Dermis microvascular lymphatic vessel endothelial cell (primary cell): ENCODE data around the gene FAM168A. TPM values are rescaled to one million over a fixed set of nuclear protein-coding genes. Genes with fewer than 3 reads are reported as not detected.

Experiments
- DNase-seq, 2 donors: peaks; one replicate each; pipeline versions ENCODE4 v3.0.0 to v3.0.0-alpha.2; 2010; ENCODE audit warnings: low read depth in 2 of 2
- total RNA-seq: library from RNA; depleted of rRNA; stranded (reverse); fragments of >200 nt; gene quantifications from 2 replicates; pipeline ENCODE4 v1.2.1, GENCODE V29; 2014

The FAM168A gene
- total RNA-seq, 1 donor from 2014 or later, result 8.0 TPM

GRCh38 chr11:73390601-73391565 lies 207.0 kb downstream of the FAM168A start:
- no peak for DNase-seq

- no peak for DNase-seq
These were observed 208.0 kb downstream of the FAM168A start for GRCh38 chr11:73389916-73390315.

GRCh38 chr11:73389134-73389525 lies 208.8 kb downstream of the FAM168A start:
- no peak for DNase-seq

- DNase-seq, result peak in 1 of 2 donors; percentile 21
These were observed 209.4 kb downstream of the FAM168A start for GRCh38 chr11:73388265-73389133.

- no peak for DNase-seq
These were observed 210.2 kb downstream of the FAM168A start for GRCh38 chr11:73387594-73388264.

GRCh38 chr11:73386546-73386945 lies 211.4 kb downstream of the FAM168A start:
- DNase-seq, result no peak

- no peak for DNase-seq
These were observed 211.9 kb downstream of the FAM168A start for GRCh38 chr11:73386016-73386415.

- peak; percentile 37 to 47 for DNase-seq
These were observed 212.8 kb downstream of the FAM168A start for GRCh38 chr11:73384872-73385689.

- no peak for DNase-seq
These were observed 213.4 kb downstream of the FAM168A start for GRCh38 chr11:73384531-73384871.

GRCh38 chr11:73384125-73384441 lies 213.8 kb downstream of the FAM168A start:
- no peak for DNase-seq

- peak in 1 of 2 donors; percentile 79 for DNase-seq
These were observed 214.4 kb downstream of the FAM168A start for GRCh38 chr11:73383249-73384124.

- no peak for DNase-seq
These were observed 215.2 kb downstream of the FAM168A start for GRCh38 chr11:73382747-73383146.

GRCh38 chr11:73382183-73382582 lies 215.7 kb downstream of the FAM168A start:
- no peak for DNase-seq

- no peak for DNase-seq
These were observed 216.3 kb downstream of the FAM168A start for GRCh38 chr11:73381589-73381988.

GRCh38 chr11:73380897-73381410 lies 217.0 kb downstream of the FAM168A start:
- no peak for DNase-seq

- DNase-seq, result no peak
These were observed 217.6 kb downstream of the FAM168A start for GRCh38 chr11:73380331-73380730.

GRCh38 chr11:73379189-73379880 lies 218.6 kb downstream of the FAM168A start:
- DNase-seq, result no peak

GRCh38 chr11:73376803-73377629 lies 220.9 kb downstream of the FAM168A start:
- DNase-seq, result peak; percentile 52 to 80
